ENCODE data around the gene PTPRN2. TPM values are rescaled to one million over a fixed set of nuclear protein-coding genes. Genes with fewer than 3 reads are reported as not detected.
A peak's percentile ranks its signal among the peaks of the same experiment; 100 is the strongest.
"Not testable (repeated sequence)": the region's sequence is repeated elsewhere in the genome, so short reads cannot be mapped to it uniquely, and the experiment has no call there.

PTPRN2 gene
- polyA plus RNA-seq, 3 donors from 2014 or later: 1.9 to 3.7 (median 2.2) TPM

GRCh38 chr7:157495177-157495553, 1092.5 kb downstream of the PTPRN2 start:
- Mint-ChIP-seq H3K27me3 (ENCODE audit: low read depth in 3 of 3) (peaks cover 22 to 39% (median 26%) of the 10 kb centered on the region in 3 donors), H3K36me3 (peaks cover 0 to 4% (median 0%) of the 10 kb centered on the region in 3 donors), H3K9me3 (peaks cover 5 to 20% (median 7%) of the 10 kb centered on the region in 6 donors), H3K4me1 (peaks cover 13 to 23% of the 10 kb centered on the region in 2 donors), H3K4me3 (no peak overlapping the region), H3K27ac (no peak overlapping the region)
- DNase-seq: no peak

- Mint-ChIP-seq H3K36me3 (peaks cover 0 to 4% (median 0%) of the 10 kb centered on the region in 3 donors), H3K27me3 (ENCODE audit: low read depth in 3 of 3) (peaks cover 22 to 39% (median 26%) of the 10 kb centered on the region in 3 donors), H3K27ac (no peak overlapping the region), H3K9me3 (peaks cover 5 to 20% (median 7%) of the 10 kb centered on the region in 6 donors), H3K4me3 (no peak overlapping the region), H3K4me1 (peaks cover 15 to 27% of the 10 kb centered on the region in 2 donors)
- no peak for DNase-seq
These were observed 1093.0 kb downstream of the PTPRN2 start for GRCh38 chr7:157494506-157495176.

- Mint-ChIP-seq H3K27me3 (ENCODE audit: low read depth in 3 of 3) (peaks cover 21 to 39% (median 26%) of the 10 kb centered on the region in 3 donors), H3K4me1 (peaks cover 16 to 27% of the 10 kb centered on the region in 2 donors), H3K9me3 (peaks cover 5 to 20% (median 7%) of the 10 kb centered on the region in 6 donors), H3K27ac (no peak overlapping the region), H3K4me3 (no peak overlapping the region), H3K36me3 (peaks cover 0 to 4% (median 0%) of the 10 kb centered on the region in 3 donors)
- DNase-seq: no peak
These were observed 1093.8 kb downstream of the PTPRN2 start for GRCh38 chr7:157493776-157494175.

GRCh38 chr7:157493017-157493416, 1094.6 kb downstream of the PTPRN2 start:
- Mint-ChIP-seq H3K27me3 (ENCODE audit: low read depth in 3 of 3) (peaks cover 21 to 34% (median 24%) of the 10 kb centered on the region in 3 donors), H3K27ac (no peak overlapping the region), H3K4me3 (no peak overlapping the region), H3K4me1 (peaks cover 16 to 27% of the 10 kb centered on the region in 2 donors), H3K9me3 (peaks cover 5 to 20% (median 7%) of the 10 kb centered on the region in 6 donors), H3K36me3 (peaks cover 0 to 4% (median 0%) of the 10 kb centered on the region in 3 donors)
- no peak for DNase-seq

- Mint-ChIP-seq H3K4me3 (peak overlapping the region; percentile 19 to 63 (median 53)), H3K9me3 (peaks cover 5 to 20% (median 7%) of the 10 kb centered on the region in 6 donors), H3K27ac (peak overlapping the region in 5 of 6 donors; percentile 19 to 74 (median 51)), H3K27me3 (ENCODE audit: low read depth in 3 of 3) (peaks cover 18 to 29% (median 28%) of the 10 kb centered on the region in 3 donors), H3K4me1 (peaks cover 16 to 27% of the 10 kb centered on the region in 2 donors), H3K36me3 (peaks cover 0 to 4% (median 0%) of the 10 kb centered on the region in 3 donors)
- peak; percentile 77 to 78 (median 78) for DNase-seq
These were observed 1097.1 kb downstream of the PTPRN2 start for GRCh38 chr7:157490465-157490912.

- not testable (repeated sequence) for H3K27ac Mint-ChIP-seq, DNase-seq, H3K36me3 Mint-ChIP-seq
- H3K9me3 Mint-ChIP-seq: peaks cover 5 to 20% (median 7%) of the 10 kb centered on the region in 6 donors
- peak overlapping the region in 1 of 5 donors; percentile 60 for H3K4me3 Mint-ChIP-seq
- H3K27me3 Mint-ChIP-seq (ENCODE audit: low read depth in 3 of 3): peaks cover 17 to 30% (median 29%) of the 10 kb centered on the region in 3 donors
- H3K4me1 Mint-ChIP-seq: peaks cover 16 to 27% of the 10 kb centered on the region in 2 donors
These were observed 1097.8 kb downstream of the PTPRN2 start for GRCh38 chr7:157489870-157490269.

Other genes with a start within 250 kb of the PTPRN2 start
- gene NCAPG2, start 117.0 kb upstream of the PTPRN2 start, polyA plus RNA-seq: 1 to 10 TPM; 3.5 to 7.9 (median 5.7) TPM
- gene ESYT2, start 241.7 kb upstream of the PTPRN2 start, polyA plus RNA-seq: 10 to 100 TPM; 70.1 to 95.7 (median 84.0) TPM